AG04450 (cell line): ENCODE measurements around the gene BRD7. TPM values are rescaled to one million over a fixed set of nuclear protein-coding genes. Genes with fewer than 3 reads are reported as not detected.

Experiments used
- CTCF ChIA-PET: fragments of 300-600, 350-600 bp; formaldehyde crosslinking; extraction: SDS; loops from one replicate; lab custom pipeline; 2022; ENCODE audit warnings: antibody characterized with exemption, inconsistent platforms; lab: Charles Lee
- POLR2A ChIA-PET: fragments of 350-600 bp; formaldehyde crosslinking; extraction: SDS; loops from one replicate; lab custom pipeline; 2021; ENCODE audit warnings: antibody characterized with exemption, inconsistent platforms; lab: Yijun Ruan, JAX
- DNase-seq: peaks from one replicate; pipeline ENCODE4 v3.0.0-alpha.2; 2011; ENCODE audit warnings: low read depth, low spot score
- H3K27ac ChIP-seq: one replicate; pipeline ENCODE4 v1.5.1; 2012; ENCODE audit warnings: low read depth, low read length, control low read depth
- H3K27me3 ChIP-seq: one replicate; pipeline ENCODE4 v1.6.0; 2012; ENCODE audit warnings: low read length; ENCODE audit not compliant: control insufficient read depth, insufficient read depth
- H3K4me3 ChIP-seq: 2 replicates; pipeline ENCODE4 v1.5.1; 2011; ENCODE audit warnings: mild to moderate bottlenecking, low read depth, low read length, control low read depth
- H3K9me3 ChIP-seq: 2 replicates; pipeline ENCODE4 v1.5.1; 2012; ENCODE audit warnings: low read length; ENCODE audit not compliant: control insufficient read depth, insufficient read depth
- CTCF ChIP-seq: IDR thresholded peaks from 2 replicates; pipeline ENCODE4 v1.5.1; 2011; ENCODE audit warnings: low read depth, low read length, control low read depth, inconsistent platforms
- polyA plus RNA-seq: library from polyadenylated mRNA; depleted of rRNA; stranded (reverse); fragments of >200 nt; gene quantifications from 2 replicates; pipeline ENCODE4 v1.2.3, GENCODE V29; 2011

Gene BRD7
- polyA plus RNA-seq, 1 experiment = 69.2 TPM

GRCh38 chr16:50384500-50385135 lies 15.8 kb upstream of the BRD7 start:
- no peak for DNase-seq
- H3K27me3 ChIP-seq = peaks cover 12% of the 10 kb centered on the region
- H3K27ac ChIP-seq = no peak overlapping the region
- H3K4me3 ChIP-seq = no peak overlapping the region
- CTCF ChIA-PET = no interaction called here
- POLR2A ChIA-PET = no interaction called here
- TF ChIP-seq CTCF = no peak
- H3K9me3 ChIP-seq = no peaks in the 10 kb centered on the region

GRCh38 chr16:50381679-50382440 lies 13.1 kb upstream of the BRD7 start:
- TF ChIP-seq CTCF = no peak
- H3K27ac ChIP-seq = no peak overlapping the region
- CTCF ChIA-PET = no interaction called here
- H3K27me3 ChIP-seq = peaks cover 6% of the 10 kb centered on the region
- H3K9me3 ChIP-seq = no peaks in the 10 kb centered on the region
- POLR2A ChIA-PET = no interaction called here
- DNase-seq = no peak
- H3K4me3 ChIP-seq = no peak overlapping the region

GRCh38 chr16:50378417-50378816 lies 9.6 kb upstream of the BRD7 start:
- ChIA-PET CTCF (interaction anchor here (0.5 to 2.7 kb wide), 7 partner anchors 9 to 428 kb away, joined by 3 to 9 read pairs (median 5); partner anchors contain the start of gene CNEP1R1), POLR2A (no interaction called here)
- no peaks in the 10 kb centered on the region for H3K9me3 ChIP-seq
- H3K27ac ChIP-seq = no peak overlapping the region
- no peak for DNase-seq
- H3K27me3 ChIP-seq = peaks cover 3% of the 10 kb centered on the region
- TF ChIP-seq CTCF = no peak
- H3K4me3 ChIP-seq = no peak overlapping the region

GRCh38 chr16:50377001-50377400 lies 8.2 kb upstream of the BRD7 start:
- POLR2A ChIA-PET = no interaction called here
- CTCF ChIA-PET = interaction anchor here (0.9 to 2.7 kb wide), 4 partner anchors 22 to 430 kb away, joined by 3 to 8 read pairs (median 6); partner anchors contain the start of gene CNEP1R1

More at GRCh38 chr16:50377001-50377400, 8.2 kb upstream of the BRD7 start:
- H3K4me3 ChIP-seq = no peak overlapping the region
- peaks cover 3% of the 10 kb centered on the region for H3K27me3 ChIP-seq
- no peak for TF ChIP-seq CTCF
- no peak for DNase-seq
- H3K27ac ChIP-seq = no peak overlapping the region
- no peaks in the 10 kb centered on the region for H3K9me3 ChIP-seq
